Peyer's patch (tissue), 4 donors: Measurements from ENCODE around the gene TRIO. TPM values are rescaled to one million over a fixed set of nuclear protein-coding genes. Genes with fewer than 3 reads are reported as not detected.

Source experiments
- DNase-seq, 3 donors: peaks; one replicate each; pipeline ENCODE4 v3.0.0-alpha.2; 2017 to 2019
- H3K27ac ChIP-seq, 4 donors: fragments of 200-600 bp; sonication (generic); one replicate each; pipeline ENCODE4 v1.5.1; 2016 to 2019
- H3K27me3 ChIP-seq, 2 donors: fragments of 200-600 bp; sonication (generic); one replicate each; pipeline ENCODE4 v1.5.1; 2019
- H3K36me3 ChIP-seq, 3 donors: fragments of 200-600 bp; sonication (generic); one replicate each; pipeline ENCODE4 v1.5.1; 2016 to 2019
- H3K4me1 ChIP-seq, 4 donors: fragments of 200-600 bp; sonication (generic); one replicate each; pipeline ENCODE4 v1.5.1; 2016 to 2019
- H3K4me3 ChIP-seq, 4 donors: fragments of 200-600 bp; sonication (generic); 1 replicate in 3 of 4; 2 replicates in 1 of 4; pipeline ENCODE4 v1.5.1; 2016 to 2019; ENCODE audit warnings: mild to moderate bottlenecking in 1 of 4
- H3K9me3 ChIP-seq, 4 donors: fragments of 200-600 bp; sonication (generic); one replicate each; pipeline ENCODE4 v1.5.1; 2016 to 2019; ENCODE audit warnings: mild to moderate bottlenecking in 1 of 4
- CTCF ChIP-seq, 6 experiments: fragments of 450-650 bp in 4 of 6; fragments of 200-600 bp in 2 of 6; sonication (generic) in 1 of 6; IDR thresholded peaks; one replicate each; pipeline ENCODE4 v1.5.1; 2017 to 2019; ENCODE audit warnings: antibody characterized with exemption in 6 of 6, mild to moderate bottlenecking in 3 of 6, moderate library complexity in 1 of 6
- POLR2A ChIP-seq, 2 donors: fragments of 450-650 bp; IDR thresholded peaks; one replicate each; pipeline ENCODE4 v1.5.1; 2017; ENCODE audit warnings: antibody characterized with exemption in 2 of 2, mild to moderate bottlenecking in 2 of 2, moderate library complexity in 2 of 2
- total RNA-seq, 4 donors: library from RNA; depleted of rRNA; stranded (reverse); fragments of >200 nt; gene quantifications; one replicate each; pipeline ENCODE4 v1.1.0, GENCODE V29; 2016

TRIO gene
- total RNA-seq, 4 donors from 2014 or later: 171 to 456 (median 340) TPM

GRCh38 chr5:14416621-14417275, 273.6 kb downstream of the TRIO start:
- DNase-seq: no peak
- H3K27me3 ChIP-seq: no peaks in the 10 kb centered on the region
- no peaks in the 10 kb centered on the region for H3K9me3 ChIP-seq
- H3K4me3 ChIP-seq: no peak overlapping the region
- no peak overlapping the region for H3K27ac ChIP-seq
- H3K4me1 ChIP-seq: no peaks in the 10 kb centered on the region
- peaks cover 0 to 65% (median 0%) of the 10 kb centered on the region in 3 donors for H3K36me3 ChIP-seq
- no peak for TF ChIP-seq CTCF (IDR thresholded peaks at IDR 0.05)
- TF ChIP-seq POLR2A (IDR thresholded peaks at IDR 0.05): no peak

- Histone ChIP-seq H3K27ac (no peak overlapping the region), H3K27me3 (no peaks in the 10 kb centered on the region), H3K9me3 (no peaks in the 10 kb centered on the region), H3K36me3 (peaks cover 0 to 68% (median 0%) of the 10 kb centered on the region in 3 donors), H3K4me3 (no peak overlapping the region), H3K4me1 (no peaks in the 10 kb centered on the region)
- no peak for DNase-seq
- TF ChIP-seq POLR2A (IDR thresholded peaks at IDR 0.05): no peak
Observed at GRCh38 chr5:14417276-14417730, 274.2 kb downstream of the TRIO start.

GRCh38 chr5:14417792-14418765, 274.9 kb downstream of the TRIO start:
- no peak for DNase-seq
- no peaks in the 10 kb centered on the region for H3K9me3 ChIP-seq
- H3K36me3 ChIP-seq: peaks cover 0 to 68% (median 0%) of the 10 kb centered on the region in 3 donors
- H3K4me1 ChIP-seq: no peaks in the 10 kb centered on the region
- no peaks in the 10 kb centered on the region for H3K27me3 ChIP-seq
- TF ChIP-seq CTCF (IDR thresholded peaks at IDR 0.05) (no peak), POLR2A (IDR thresholded peaks at IDR 0.05) (no peak)
- no peak overlapping the region for H3K27ac ChIP-seq
- H3K4me3 ChIP-seq: no peak overlapping the region

GRCh38 chr5:14419686-14420085, 276.5 kb downstream of the TRIO start:
- H3K27ac ChIP-seq: no peak overlapping the region
- no peaks in the 10 kb centered on the region for H3K9me3 ChIP-seq
- no peaks in the 10 kb centered on the region for H3K27me3 ChIP-seq
- peaks cover 0 to 60% (median 0%) of the 10 kb centered on the region in 3 donors for H3K36me3 ChIP-seq
- no peak for DNase-seq
- no peak overlapping the region for H3K4me3 ChIP-seq
- H3K4me1 ChIP-seq: no peaks in the 10 kb centered on the region
- no peak for TF ChIP-seq POLR2A (IDR thresholded peaks at IDR 0.05)
- TF ChIP-seq CTCF (IDR thresholded peaks at IDR 0.05): no peak

- Histone ChIP-seq H3K27me3 (no peaks in the 10 kb centered on the region), H3K27ac (no peak overlapping the region), H3K4me1 (no peaks in the 10 kb centered on the region), H3K36me3 (peaks cover 0 to 54% (median 0%) of the 10 kb centered on the region in 3 donors), H3K4me3 (no peak overlapping the region), H3K9me3 (no peaks in the 10 kb centered on the region)
- no peak for TF ChIP-seq POLR2A (IDR thresholded peaks at IDR 0.05)
- TF ChIP-seq CTCF (IDR thresholded peaks at IDR 0.05): no peak
- DNase-seq: no peak
Observed at GRCh38 chr5:14420101-14420811, 277.1 kb downstream of the TRIO start.
